ENCODE data around the gene TMIE.

TMIE gene

GRCh38 chr3:46701181-46701939 is at the start of gene TMIE:
Gene TMIE, plus strand, starts transcription at chr3:46701392. Its CDS starts 96 bp downstream, at chr3:46701488.
- in situ Hi-C loops (cut with MboI; ENCODE audit: low sequenced_read_pairs): loop anchor here (25.0 kb wide), 1 partner anchor 186 kb away; the partner anchor contains the start of gene PTH1R

GRCh38 chr3:46655271-46655670 is 45.9 kb upstream of the TMIE start:
- in situ Hi-C loops (cut with MboI; ENCODE audit: low sequenced_read_pairs): no loop called here

DNA sequence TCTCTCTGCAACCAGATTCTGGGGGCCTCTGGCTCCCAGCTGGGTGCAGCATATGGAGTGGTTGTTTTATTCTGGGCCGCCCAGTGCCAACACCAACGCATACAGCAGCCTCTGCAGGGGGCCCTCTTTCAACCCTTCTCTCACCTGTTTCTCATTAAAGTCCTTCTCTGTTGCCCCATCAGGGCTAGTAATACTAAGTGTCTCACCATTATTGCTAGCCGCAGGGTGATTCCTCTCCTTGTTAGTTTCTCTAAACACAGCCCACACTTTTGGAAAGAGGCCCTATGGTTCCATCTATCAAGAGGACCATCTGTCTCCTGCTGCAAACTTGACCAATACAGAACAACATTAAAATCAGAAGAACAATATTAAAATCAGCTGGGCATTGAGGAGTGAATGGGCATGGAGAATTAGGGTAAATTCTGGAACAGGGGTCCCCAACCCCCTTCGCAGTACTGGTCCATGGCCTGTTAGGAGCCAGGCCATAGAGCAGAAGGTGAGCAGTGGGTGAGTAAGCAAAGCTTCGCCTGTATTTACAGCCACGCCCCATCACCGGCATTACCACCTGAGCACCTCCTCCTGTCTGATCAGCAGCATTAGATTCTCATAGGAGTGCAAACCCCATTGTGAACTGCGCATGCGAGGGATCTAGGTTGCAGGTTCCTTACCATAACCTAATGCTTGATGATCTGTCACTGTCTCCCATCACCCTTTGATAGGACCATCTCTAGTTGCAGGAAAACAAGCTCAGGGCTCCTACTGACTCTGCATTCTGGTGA is 44.2 kb upstream of the TMIE start:
- in situ Hi-C loops (cut with MboI; ENCODE audit: low sequenced_read_pairs): no loop called here

DNA sequence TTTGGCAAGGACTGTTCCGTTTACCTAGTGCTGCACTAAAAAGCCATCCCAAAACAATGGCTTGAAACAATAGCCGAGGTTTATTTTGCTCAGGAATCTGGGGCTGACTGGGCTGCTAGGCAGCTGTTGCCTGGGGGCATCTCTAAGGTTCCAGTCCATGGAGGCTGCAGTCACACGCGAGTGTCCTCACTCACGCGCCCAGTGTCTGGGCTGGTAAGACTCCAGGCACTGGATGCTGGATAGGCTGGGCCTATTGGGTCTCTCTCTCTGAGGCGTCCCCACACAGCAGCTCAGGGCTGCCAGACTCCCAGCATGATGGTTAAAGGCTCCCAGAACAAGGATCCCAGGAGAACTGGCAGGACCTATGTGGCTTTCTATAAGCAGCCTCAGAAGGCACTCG is 41.9 kb upstream of the TMIE start:
- in situ Hi-C loops (cut with MboI; ENCODE audit: low sequenced_read_pairs): no loop called here

GRCh38 chr3:46660003-46660402 is 41.2 kb upstream of the TMIE start:
- in situ Hi-C loops (cut with MboI; ENCODE audit: low sequenced_read_pairs): no loop called here

DNA sequence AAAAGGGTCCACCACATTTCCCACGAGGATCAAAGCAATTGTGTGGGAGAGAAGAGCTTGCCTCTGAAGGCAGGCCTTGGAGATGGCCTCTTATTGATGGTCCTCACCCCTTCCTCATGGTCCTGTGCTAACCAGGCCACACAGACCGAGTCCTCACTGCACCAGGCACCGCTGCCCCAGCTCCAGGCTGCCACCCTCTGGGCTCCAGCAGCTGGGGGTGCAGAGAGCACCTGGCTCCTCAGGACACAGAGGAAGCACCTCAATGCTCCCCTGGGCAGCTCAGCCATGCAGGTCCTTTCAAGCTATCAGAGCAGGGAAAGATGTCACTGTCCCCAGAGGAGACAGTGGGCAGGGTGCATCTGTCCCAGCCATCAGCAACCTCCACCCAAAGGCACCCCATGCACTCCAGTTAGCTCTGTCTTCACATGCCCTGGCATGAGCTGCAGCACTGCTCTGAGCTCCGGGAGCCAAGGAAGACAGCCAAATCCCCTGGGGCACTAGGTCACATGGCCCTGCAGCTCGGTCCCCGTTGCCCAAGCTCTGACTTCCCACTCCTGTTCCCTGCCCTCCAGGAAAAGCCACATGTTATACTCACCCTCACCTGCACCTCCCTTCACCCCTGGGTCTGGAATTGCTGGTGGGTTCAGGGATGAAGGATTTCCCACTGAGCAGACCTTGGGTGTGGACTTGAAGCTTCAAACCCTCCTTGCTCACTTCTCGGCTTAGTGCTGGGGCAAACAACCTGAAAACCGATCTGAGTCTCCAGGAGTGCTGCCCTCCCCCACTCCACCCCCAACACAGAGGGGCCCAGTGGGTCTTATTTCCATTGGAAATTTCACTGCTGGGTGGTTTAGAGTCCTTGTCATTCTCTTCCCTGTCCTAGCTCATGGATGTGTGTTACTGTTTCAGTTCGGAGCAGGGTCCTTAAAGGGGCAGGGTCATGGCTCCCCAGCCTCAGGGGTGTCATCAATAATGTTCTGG is 40.4 kb upstream of the TMIE start:
- in situ Hi-C loops (cut with MboI; ENCODE audit: low sequenced_read_pairs): no loop called here

GRCh38 chr3:46661776-46662766 is 39.1 kb upstream of the TMIE start:
- in situ Hi-C loops (cut with MboI; ENCODE audit: low sequenced_read_pairs): no loop called here

- in situ Hi-C loops (cut with MboI; ENCODE audit: low sequenced_read_pairs): no loop called here
These were observed 38.2 kb upstream of the TMIE start for GRCh38 chr3:46662771-46663551.

DNA sequence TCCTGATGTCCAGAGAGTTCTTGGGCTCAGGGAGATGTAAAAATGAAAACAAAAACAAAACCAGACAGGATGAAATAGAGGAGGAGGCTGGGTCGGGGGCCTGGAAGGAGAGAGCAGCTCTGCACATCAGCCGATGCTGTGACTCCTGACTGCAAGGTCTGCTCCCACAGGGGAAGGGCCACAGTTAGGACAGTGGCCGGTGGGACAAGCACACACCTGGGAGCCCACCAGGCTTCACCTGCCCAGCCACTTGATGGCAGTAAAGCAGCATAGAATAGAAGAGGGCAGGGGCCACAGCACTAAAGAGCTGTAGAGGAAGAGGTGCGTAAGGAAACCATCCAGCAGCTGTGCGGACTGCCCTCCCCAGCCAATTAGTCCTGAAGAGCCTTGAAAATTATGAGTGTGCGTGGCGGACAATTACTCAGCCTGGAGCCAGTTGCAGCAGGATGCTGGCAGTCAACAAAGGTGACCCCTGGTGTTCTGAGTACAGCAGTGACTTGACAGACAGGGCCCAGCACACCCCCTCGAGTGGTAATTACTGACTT is 37.5 kb upstream of the TMIE start:
- in situ Hi-C loops (cut with MboI; ENCODE audit: low sequenced_read_pairs): no loop called here

DNA sequence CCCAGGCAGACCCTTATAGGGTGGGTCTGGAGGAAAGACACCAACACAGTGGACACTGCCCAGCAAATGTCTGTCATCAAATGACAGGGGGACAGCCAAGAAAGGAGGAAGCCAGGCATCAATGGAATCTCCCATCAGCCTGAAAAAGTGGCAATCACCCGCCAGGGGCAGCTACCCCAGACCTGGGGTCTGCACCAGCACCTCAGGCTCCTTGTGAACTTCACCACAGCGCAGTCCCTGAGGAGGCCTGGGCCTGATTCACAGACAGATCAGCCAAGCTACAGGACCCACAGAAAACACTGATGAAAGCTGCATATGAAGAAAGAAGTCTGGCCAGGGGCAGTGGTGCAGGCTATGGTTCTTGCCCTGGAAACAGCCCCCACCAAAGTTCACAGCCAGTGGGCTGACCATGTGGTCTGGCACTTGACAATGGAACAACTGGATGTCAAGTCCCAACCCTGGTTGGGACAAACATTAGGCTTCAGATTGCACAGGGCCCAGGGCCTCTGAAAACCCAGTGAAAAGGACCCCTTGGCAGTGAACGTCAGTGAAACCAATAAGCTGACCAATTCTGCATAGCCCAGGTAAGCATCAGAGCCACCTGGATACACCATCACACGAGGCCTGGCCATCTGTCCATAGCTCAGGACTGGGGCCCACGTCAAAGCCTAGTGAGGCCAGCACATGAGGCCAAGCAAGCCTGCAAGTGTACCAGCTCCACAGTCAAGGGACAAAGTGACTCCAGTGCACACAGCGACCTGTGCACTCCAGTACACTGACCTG is 36.8 kb upstream of the TMIE start:
- in situ Hi-C loops (cut with MboI; ENCODE audit: low sequenced_read_pairs): no loop called here

DNA sequence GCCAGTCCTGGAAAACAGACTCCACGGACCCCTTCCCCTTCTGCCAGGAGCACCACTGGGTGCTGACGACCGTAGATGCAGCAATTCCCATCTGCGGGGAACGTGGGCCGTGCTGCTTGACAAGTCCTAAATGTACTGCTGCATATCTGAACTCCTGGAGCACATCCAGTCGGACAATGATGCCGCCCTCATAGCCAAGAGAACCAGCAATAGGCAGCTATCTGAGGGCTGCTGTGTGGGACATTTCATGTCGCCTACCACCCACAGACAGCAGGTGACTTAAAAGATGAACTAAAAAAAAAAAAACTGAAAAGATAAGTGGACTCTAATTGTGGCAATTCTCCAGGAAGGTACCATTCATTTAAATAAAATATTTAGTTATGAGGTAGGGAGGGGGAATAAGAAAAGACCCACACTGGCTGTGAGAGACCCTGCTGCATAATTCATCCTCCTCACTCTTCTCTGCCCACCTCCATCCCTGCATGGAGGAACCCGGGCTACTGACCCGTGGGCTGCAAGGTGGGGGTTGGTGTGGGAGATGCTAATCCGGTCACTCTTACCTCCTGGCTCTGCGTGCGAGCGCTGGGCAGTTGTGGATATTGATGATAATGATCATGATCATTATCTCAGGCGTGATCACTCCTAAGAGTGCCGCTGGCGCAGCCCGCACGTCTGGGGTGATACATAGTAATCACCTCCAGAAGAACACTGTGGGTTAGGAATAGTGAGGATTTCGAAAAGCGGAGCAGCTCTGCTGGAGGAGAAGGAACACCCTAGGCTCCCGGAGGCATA is 36.0 kb upstream of the TMIE start:
- in situ Hi-C loops (cut with MboI; ENCODE audit: low sequenced_read_pairs): no loop called here

DNA sequence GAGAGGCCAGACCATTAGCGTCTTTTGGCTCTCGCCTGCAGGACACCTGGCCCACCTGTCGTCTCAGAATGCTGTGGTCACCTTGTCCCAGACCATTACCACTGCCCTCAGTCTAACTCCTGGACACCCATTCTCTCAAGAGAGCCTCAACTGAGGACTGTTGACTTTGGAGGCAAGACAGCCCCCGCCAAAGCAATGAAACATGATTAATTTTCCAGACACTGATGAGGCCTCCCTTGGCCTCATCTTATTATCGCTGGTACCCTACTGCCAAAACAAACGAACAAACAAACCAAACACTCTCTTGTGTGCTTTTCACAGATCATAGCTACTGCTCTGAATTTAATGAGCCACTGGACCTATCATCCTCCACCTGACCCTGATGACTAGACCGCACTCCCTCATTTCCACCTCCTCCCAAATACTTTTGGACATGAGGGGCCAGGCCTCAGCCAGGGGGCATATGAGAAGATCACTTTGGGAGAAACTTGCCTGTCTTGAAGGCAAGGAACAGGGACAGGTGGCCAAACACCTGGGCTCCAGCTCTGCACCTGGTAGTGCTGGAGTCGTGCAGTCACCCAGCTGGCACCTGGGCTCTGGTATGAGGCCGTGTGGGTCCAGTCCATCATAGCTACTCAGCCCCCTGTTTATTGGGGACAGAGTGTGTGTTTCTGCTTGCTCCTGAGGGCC is 35.3 kb upstream of the TMIE start:
- in situ Hi-C loops (cut with MboI; ENCODE audit: low sequenced_read_pairs): no loop called here

- in situ Hi-C loops (cut with MboI; ENCODE audit: low sequenced_read_pairs): no loop called here
These were observed 34.7 kb upstream of the TMIE start for GRCh38 chr3:46666453-46666845.

DNA sequence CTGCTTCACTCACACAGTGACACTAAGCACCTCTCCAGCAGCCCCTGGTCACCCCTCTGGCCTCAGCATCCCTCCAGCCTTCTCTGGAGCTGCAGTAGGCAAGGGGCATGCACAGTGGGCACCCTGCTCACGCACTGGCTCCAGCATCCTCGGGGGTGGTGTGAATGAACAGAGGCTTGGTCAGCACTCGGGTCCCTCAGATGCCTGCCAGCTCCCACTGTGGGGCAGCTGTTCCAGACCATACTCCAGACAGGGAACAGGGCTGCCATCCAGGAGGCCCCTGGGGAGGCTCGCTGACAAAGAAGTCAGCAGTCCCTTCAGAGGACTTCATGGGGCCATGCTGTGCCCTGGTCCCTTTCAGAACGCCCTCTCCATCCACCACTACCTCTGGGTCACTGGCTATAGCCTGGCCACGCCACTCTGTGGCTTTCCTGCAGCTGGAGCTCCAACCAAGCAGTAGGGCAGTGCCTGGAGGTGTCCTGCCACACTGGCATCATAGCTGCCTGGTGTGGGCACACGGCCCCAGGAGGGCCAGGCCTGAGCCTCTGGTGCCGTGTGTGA is 34.1 kb upstream of the TMIE start:
- in situ Hi-C loops (cut with MboI; ENCODE audit: low sequenced_read_pairs): no loop called here

GRCh38 chr3:46667657-46668056 is 33.5 kb upstream of the TMIE start:
- in situ Hi-C loops (cut with MboI; ENCODE audit: low sequenced_read_pairs): no loop called here

DNA sequence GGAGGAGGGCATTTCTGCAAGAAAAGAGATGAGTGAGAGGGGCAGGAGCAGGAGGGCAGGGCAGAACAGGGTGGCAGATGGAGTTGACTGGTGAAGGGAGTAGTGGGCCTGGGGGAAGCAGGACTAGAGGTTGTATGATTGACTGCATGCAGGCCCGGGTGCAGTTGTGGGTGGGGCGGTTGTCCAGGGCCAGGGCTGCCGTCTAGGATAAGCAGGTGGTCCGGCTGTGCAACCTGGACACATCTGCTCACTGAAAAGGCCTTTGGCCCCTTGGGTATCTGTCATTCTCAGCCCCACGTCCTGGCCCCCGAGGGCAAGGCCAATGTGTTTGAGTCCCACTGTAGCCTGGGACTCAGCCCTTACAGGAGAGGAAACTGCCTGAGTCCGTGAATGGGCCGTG is 33.1 kb upstream of the TMIE start:
- in situ Hi-C loops (cut with MboI; ENCODE audit: low sequenced_read_pairs): no loop called here

All from HL-60/S4 treated with phorbol 12-myristate 13-acetate at 8.2 ng/mL for 4 days and 3 days (cell line).